ENCODE measurements around the gene PTER.

GRCh38 chr10:16521311-16522016 lies 84.7 kb downstream of the PTER start, which contains the start of gene C1QL3:
- TF ChIP-seq ZHX1 (CRISPR knock-in tag; IDR thresholded peaks at IDR 0.05; ENCODE audit: low read depth) (no peak), ZGPAT (CRISPR knock-in tag; IDR thresholded peaks at IDR 0.05) (no peak), AHR (CRISPR knock-in tag; IDR thresholded peaks at IDR 0.05) (no peak), MED8 (CRISPR knock-in tag; IDR thresholded peaks at IDR 0.05; ENCODE audit: insufficient replicate concordance) (no peak), FOXO4 (CRISPR knock-in tag; conservative IDR thresholded peaks at IDR 0.05) (no peak), JUND (CRISPR knock-in tag; IDR thresholded peaks at IDR 0.05) (no peak), HIC2 (CRISPR knock-in tag; IDR thresholded peaks at IDR 0.05; ENCODE audit: low read depth) (no peak), HNRNPLL (IDR thresholded peaks at IDR 0.05; ENCODE audit: low read depth, low read length, poor library complexity, severe bottlenecking) (no peak), CTCF (CRISPR knock-in tag; IDR thresholded peaks at IDR 0.05) (no peak), ZNF24 (IDR thresholded peaks at IDR 0.05) (no peak), ZHX2 (IDR thresholded peaks at IDR 0.05; ENCODE audit: low read depth) (no peak), ZHX2 (CRISPR knock-in tag; IDR thresholded peaks at IDR 0.05; ENCODE audit: borderline replicate concordance) (no peak)
